ENCODE data around the gene THOC5. TPM values are rescaled to one million over a fixed set of nuclear protein-coding genes. Genes with fewer than 3 reads are reported as not detected.
"Not testable (repeated sequence)": the region's sequence is repeated elsewhere in the genome, so short reads cannot be mapped to it uniquely, and the experiment has no call there.

The THOC5 gene
- total RNA-seq, 1 experiment from 2014 or later, result 74.6 TPM

DNA sequence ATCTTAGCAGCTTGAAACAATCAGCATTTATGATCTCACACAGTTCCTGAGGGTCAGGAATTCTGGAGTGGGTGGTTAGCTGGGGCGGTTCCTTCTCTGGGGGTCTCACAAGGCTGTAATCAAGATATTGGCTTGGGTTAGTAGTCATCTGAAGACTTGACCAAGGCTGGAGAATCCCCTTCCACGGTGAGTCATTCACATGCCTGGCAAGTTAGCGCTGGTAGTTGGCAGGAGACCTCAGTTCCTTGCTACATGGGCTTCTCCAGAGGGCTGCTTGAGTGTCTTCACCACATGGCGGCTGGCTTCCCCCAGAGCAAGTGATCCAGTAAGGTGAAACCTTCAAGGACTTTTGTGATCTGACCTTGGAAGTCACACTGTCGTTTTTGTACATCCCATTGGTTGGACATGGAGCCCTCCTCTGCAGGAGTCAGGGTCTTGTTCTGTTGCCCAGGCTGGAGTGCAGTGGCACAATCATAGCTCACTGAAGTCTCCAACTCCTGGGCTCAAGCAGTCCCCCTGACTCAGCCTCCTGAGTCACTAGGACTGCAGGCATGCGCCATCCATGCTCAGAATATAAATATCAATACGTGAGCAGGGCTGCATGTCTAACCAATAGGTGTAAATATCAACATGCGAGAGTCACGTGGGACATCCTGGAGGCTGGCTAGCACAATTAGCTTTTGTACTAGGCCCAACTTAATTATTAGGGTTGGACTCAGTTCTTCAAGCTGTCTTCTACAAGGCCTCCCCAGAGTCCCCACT lies 34.6 kb upstream of the THOC5 start:
- Mint-ChIP-seq H3K27ac (ENCODE audit: unreplicated experiment) (no peak overlapping the region), H3K9me3 (ENCODE audit: unreplicated experiment) (no peaks in the 10 kb centered on the region), H3K27me3 (ENCODE audit: insufficient read depth, unreplicated experiment) (no peaks in the 10 kb centered on the region), H3K4me3 (ENCODE audit: unreplicated experiment) (no peak overlapping the region), H3K36me3 (ENCODE audit: insufficient read depth, unreplicated experiment) (no peaks in the 10 kb centered on the region), H3K4me1 (ENCODE audit: low read depth, unreplicated experiment) (no peaks in the 10 kb centered on the region)
- Histone ChIP-seq H3K36me3 (ENCODE audit: control insufficient read depth, insufficient read depth, low read length) (no peaks in the 10 kb centered on the region), H3K4me1 (no peaks in the 10 kb centered on the region), H3K27me3 (replicated peaks; ENCODE audit: control insufficient read depth, insufficient read depth, low read length) (no peaks in the 10 kb centered on the region), H3K4me3 (ENCODE audit: low read depth, low read length) (no peak overlapping the region), H3K9me3 (no peaks in the 10 kb centered on the region)
- TF ChIP-seq, protein P1, sequence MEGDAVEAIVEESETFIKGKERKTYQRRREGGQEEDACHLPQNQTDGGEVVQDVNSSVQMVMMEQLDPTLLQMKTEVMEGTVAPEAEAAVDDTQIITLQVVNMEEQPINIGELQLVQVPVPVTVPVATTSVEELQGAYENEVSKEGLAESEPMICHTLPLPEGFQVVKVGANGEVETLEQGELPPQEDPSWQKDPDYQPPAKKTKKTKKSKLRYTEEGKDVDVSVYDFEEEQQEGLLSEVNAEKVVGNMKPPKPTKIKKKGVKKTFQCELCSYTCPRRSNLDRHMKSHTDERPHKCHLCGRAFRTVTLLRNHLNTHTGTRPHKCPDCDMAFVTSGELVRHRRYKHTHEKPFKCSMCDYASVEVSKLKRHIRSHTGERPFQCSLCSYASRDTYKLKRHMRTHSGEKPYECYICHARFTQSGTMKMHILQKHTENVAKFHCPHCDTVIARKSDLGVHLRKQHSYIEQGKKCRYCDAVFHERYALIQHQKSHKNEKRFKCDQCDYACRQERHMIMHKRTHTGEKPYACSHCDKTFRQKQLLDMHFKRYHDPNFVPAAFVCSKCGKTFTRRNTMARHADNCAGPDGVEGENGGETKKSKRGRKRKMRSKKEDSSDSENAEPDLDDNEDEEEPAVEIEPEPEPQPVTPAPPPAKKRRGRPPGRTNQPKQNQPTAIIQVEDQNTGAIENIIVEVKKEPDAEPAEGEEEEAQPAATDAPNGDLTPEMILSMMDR (IDR thresholded peaks at IDR 0.05; ENCODE audit: insufficient read depth in 1 of 2, low read depth in 1 of 2, low read length in 1 of 2, severe bottlenecking in 1 of 2, unreplicated experiment in 1 of 2), result no peak
- no TSS peak for BruUV-seq (replicated peaks)
- intact Hi-C loops (cut with micrococcal nuclease; ENCODE audit: unreplicated experiment), result no loop called here
- DNase-seq, result no peak
- ChIA-PET CTCF (no interaction called here), POLR2A (no interaction called here)

DNA sequence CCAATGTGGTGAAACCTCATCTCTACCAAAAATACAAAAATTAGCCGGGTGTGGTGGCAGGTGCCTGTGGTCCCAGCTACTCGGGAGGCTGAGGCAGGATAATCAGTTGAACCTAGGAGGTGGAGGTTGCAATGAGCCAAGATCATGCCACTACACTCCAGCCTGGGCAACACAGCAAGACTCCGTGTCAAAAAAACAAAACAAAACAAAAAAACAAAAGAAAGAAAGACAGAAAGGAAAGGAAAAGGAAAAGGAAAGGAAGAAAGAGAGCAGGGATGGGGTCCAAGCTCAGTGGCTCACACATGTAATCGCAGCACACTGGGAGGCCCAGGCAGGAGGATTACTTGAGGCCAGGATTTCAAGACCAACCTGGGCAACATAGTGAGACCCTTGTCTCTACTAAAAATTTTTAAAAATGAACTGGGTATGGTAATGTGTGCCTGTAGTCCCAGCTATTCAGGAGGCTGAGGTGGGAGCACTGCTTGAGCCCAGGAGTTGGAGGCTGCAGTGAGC lies 32.7 kb upstream of the THOC5 start:
- CTCF ChIA-PET; H3K4me3 ChIP-seq (ENCODE audit: low read depth, low read length); H3K27me3 Mint-ChIP-seq (ENCODE audit: insufficient read depth, unreplicated experiment); DNase-seq; H3K9me3 ChIP-seq; H3K27ac Mint-ChIP-seq (ENCODE audit: unreplicated experiment); POLR2A ChIA-PET; H3K36me3 ChIP-seq (ENCODE audit: control insufficient read depth, insufficient read depth, low read length); H3K9me3 Mint-ChIP-seq (ENCODE audit: unreplicated experiment); BruUV-seq (replicated peaks); intact Hi-C loops (cut with micrococcal nuclease; ENCODE audit: unreplicated experiment); H3K4me1 Mint-ChIP-seq (ENCODE audit: low read depth, unreplicated experiment); H3K36me3 Mint-ChIP-seq (ENCODE audit: insufficient read depth, unreplicated experiment); H3K27me3 ChIP-seq (replicated peaks; ENCODE audit: control insufficient read depth, insufficient read depth, low read length); H3K4me3 Mint-ChIP-seq (ENCODE audit: unreplicated experiment): not testable (repeated sequence)
- peaks cover 15% of the 10 kb centered on the region for H3K4me1 ChIP-seq

DNA sequence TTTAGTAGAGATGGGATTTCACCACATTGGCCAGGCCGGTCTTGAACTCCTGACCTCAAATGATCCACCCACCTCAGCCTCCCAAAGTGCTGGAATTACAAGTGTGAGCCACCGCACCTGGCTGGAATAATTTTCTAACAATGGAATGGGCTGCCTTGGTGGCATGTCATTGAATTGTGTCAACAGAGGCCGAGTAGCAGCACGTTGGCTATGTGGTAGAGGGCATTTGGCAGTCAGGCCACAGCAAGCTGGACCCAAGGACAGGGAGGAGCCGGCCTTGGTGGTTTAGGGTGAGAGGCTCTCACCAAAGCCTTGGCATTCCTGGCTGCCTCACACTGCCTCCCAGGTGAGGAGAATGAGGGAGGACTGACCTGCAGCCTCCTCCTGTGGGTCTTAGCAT lies 31.4 kb upstream of the THOC5 start:
- H3K36me3 Mint-ChIP-seq (ENCODE audit: insufficient read depth, unreplicated experiment), result peaks cover 23% of the 10 kb centered on the region
- no peak overlapping the region for H3K27ac Mint-ChIP-seq (ENCODE audit: unreplicated experiment)
- POLR2A ChIA-PET, result no interaction called here
- no peaks in the 10 kb centered on the region for H3K9me3 Mint-ChIP-seq (ENCODE audit: unreplicated experiment)
- Histone ChIP-seq H3K4me1 (peaks cover 19% of the 10 kb centered on the region), H3K27me3 (replicated peaks; ENCODE audit: control insufficient read depth, insufficient read depth, low read length) (no peaks in the 10 kb centered on the region), H3K9me3 (no peaks in the 10 kb centered on the region), H3K36me3 (ENCODE audit: control insufficient read depth, insufficient read depth, low read length) (no peaks in the 10 kb centered on the region), H3K4me3 (ENCODE audit: low read depth, low read length) (no peak overlapping the region)
- H3K4me3 Mint-ChIP-seq (ENCODE audit: unreplicated experiment), result no peak overlapping the region
- DNase-seq, result no peak
- intact Hi-C loops (cut with micrococcal nuclease; ENCODE audit: unreplicated experiment), result no loop called here
- no peaks in the 10 kb centered on the region for H3K27me3 Mint-ChIP-seq (ENCODE audit: insufficient read depth, unreplicated experiment)
- BruUV-seq (replicated peaks), result no TSS peak
- TF ChIP-seq, protein P1 (IDR thresholded peaks at IDR 0.05; ENCODE audit: insufficient read depth in 1 of 2, low read depth in 1 of 2, low read length in 1 of 2, severe bottlenecking in 1 of 2, unreplicated experiment in 1 of 2), result no peak
- peaks cover 14% of the 10 kb centered on the region for H3K4me1 Mint-ChIP-seq (ENCODE audit: low read depth, unreplicated experiment)
- CTCF ChIA-PET, result no interaction called here
